ENCODE results near the gene MPP7.

Gene MPP7

GRCh38 chr10:28278842-28279241 lies 24.0 kb downstream of the MPP7 start:
- no peaks in the 10 kb centered on the region for H3K9me3 ChIP-seq (ENCODE audit: control insufficient read depth in 5 of 5, low read length in 5 of 5)
- H3K9ac ChIP-seq (ENCODE audit: low read length in 5 of 5) = no peak overlapping the region
- no peaks in the 10 kb centered on the region for H3K27me3 ChIP-seq (ENCODE audit: control insufficient read depth in 5 of 5, insufficient read depth in 4 of 5, low read length in 5 of 5)
- no peaks in the 10 kb centered on the region for H3K36me3 ChIP-seq (ENCODE audit: control insufficient read depth in 5 of 5, insufficient read depth in 5 of 5, low read length in 5 of 5)
- H3K4me1 ChIP-seq (ENCODE audit: control insufficient read depth in 5 of 5, insufficient read depth in 5 of 5, low read length in 5 of 5) = peaks cover 0 to 6% (median 0%) of the 10 kb centered on the region in 5 donors
- no peak overlapping the region for H3K27ac ChIP-seq (ENCODE audit: low read depth, low read length)
- no peak overlapping the region for H3K4me3 ChIP-seq (ENCODE audit: low read depth in 1 of 5, low read length in 5 of 5)

- no peaks in the 10 kb centered on the region for H3K27me3 ChIP-seq (ENCODE audit: control insufficient read depth in 5 of 5, insufficient read depth in 4 of 5, low read length in 5 of 5)
- peaks cover 0 to 6% (median 0%) of the 10 kb centered on the region in 5 donors for H3K4me1 ChIP-seq (ENCODE audit: control insufficient read depth in 5 of 5, insufficient read depth in 5 of 5, low read length in 5 of 5)
- no peaks in the 10 kb centered on the region for H3K9me3 ChIP-seq (ENCODE audit: control insufficient read depth in 5 of 5, low read length in 5 of 5)
- H3K9ac ChIP-seq (ENCODE audit: low read length in 5 of 5) = no peak overlapping the region
- no peak overlapping the region for H3K27ac ChIP-seq (ENCODE audit: low read depth, low read length)
- no peaks in the 10 kb centered on the region for H3K36me3 ChIP-seq (ENCODE audit: control insufficient read depth in 5 of 5, insufficient read depth in 5 of 5, low read length in 5 of 5)
- H3K4me3 ChIP-seq (ENCODE audit: low read depth in 1 of 5, low read length in 5 of 5) = no peak overlapping the region
Observed at GRCh38 chr10:28276384-28276783, 26.5 kb downstream of the MPP7 start.

GRCh38 chr10:28274475-28274874 lies 28.4 kb downstream of the MPP7 start:
- no peaks in the 10 kb centered on the region for H3K27me3 ChIP-seq (ENCODE audit: control insufficient read depth in 5 of 5, insufficient read depth in 4 of 5, low read length in 5 of 5)

GRCh38 chr10:28273343-28273742 lies 29.5 kb downstream of the MPP7 start:
- H3K9ac ChIP-seq (ENCODE audit: low read length in 5 of 5) = no peak overlapping the region
- no peak overlapping the region for H3K4me3 ChIP-seq (ENCODE audit: low read depth in 1 of 5, low read length in 5 of 5)
- H3K36me3 ChIP-seq (ENCODE audit: control insufficient read depth in 5 of 5, insufficient read depth in 5 of 5, low read length in 5 of 5) = no peaks in the 10 kb centered on the region
- peaks cover 0 to 2% (median 0%) of the 10 kb centered on the region in 5 donors for H3K4me1 ChIP-seq (ENCODE audit: control insufficient read depth in 5 of 5, insufficient read depth in 5 of 5, low read length in 5 of 5)
- H3K9me3 ChIP-seq (ENCODE audit: control insufficient read depth in 5 of 5, low read length in 5 of 5) = no peaks in the 10 kb centered on the region
- no peak overlapping the region for H3K27ac ChIP-seq (ENCODE audit: low read depth, low read length)
- H3K27me3 ChIP-seq (ENCODE audit: control insufficient read depth in 5 of 5, insufficient read depth in 4 of 5, low read length in 5 of 5) = no peaks in the 10 kb centered on the region

More at GRCh38 chr10:28274475-28274874, 28.4 kb downstream of the MPP7 start:
- Histone ChIP-seq H3K36me3 (ENCODE audit: control insufficient read depth in 5 of 5, insufficient read depth in 5 of 5, low read length in 5 of 5) (no peaks in the 10 kb centered on the region), H3K9me3 (ENCODE audit: control insufficient read depth in 5 of 5, low read length in 5 of 5) (no peaks in the 10 kb centered on the region), H3K4me1 (ENCODE audit: control insufficient read depth in 5 of 5, insufficient read depth in 5 of 5, low read length in 5 of 5) (peaks cover 0 to 2% (median 0%) of the 10 kb centered on the region in 5 donors), H3K27ac (ENCODE audit: low read depth, low read length) (no peak overlapping the region), H3K4me3 (ENCODE audit: low read depth in 1 of 5, low read length in 5 of 5) (no peak overlapping the region), H3K9ac (ENCODE audit: low read length in 5 of 5) (no peak overlapping the region)

- Histone ChIP-seq H3K9me3 (ENCODE audit: control insufficient read depth in 5 of 5, low read length in 5 of 5) (no peaks in the 10 kb centered on the region), H3K27ac (ENCODE audit: low read depth, low read length) (no peak overlapping the region), H3K4me3 (ENCODE audit: low read depth in 1 of 5, low read length in 5 of 5) (no peak overlapping the region), H3K27me3 (ENCODE audit: control insufficient read depth in 5 of 5, insufficient read depth in 4 of 5, low read length in 5 of 5) (no peaks in the 10 kb centered on the region), H3K9ac (ENCODE audit: low read length in 5 of 5) (no peak overlapping the region), H3K36me3 (ENCODE audit: control insufficient read depth in 5 of 5, insufficient read depth in 5 of 5, low read length in 5 of 5) (no peaks in the 10 kb centered on the region), H3K4me1 (ENCODE audit: control insufficient read depth in 5 of 5, insufficient read depth in 5 of 5, low read length in 5 of 5) (peaks cover 0 to 2% (median 0%) of the 10 kb centered on the region in 5 donors)
Observed at GRCh38 chr10:28269842-28270456, 32.9 kb downstream of the MPP7 start.

GRCh38 chr10:28266449-28267224 lies 36.2 kb downstream of the MPP7 start:
- no peak overlapping the region for H3K4me3 ChIP-seq (ENCODE audit: low read depth in 1 of 5, low read length in 5 of 5)
- H3K27ac ChIP-seq (ENCODE audit: low read depth, low read length) = no peak overlapping the region
- H3K9me3 ChIP-seq (ENCODE audit: control insufficient read depth in 5 of 5, low read length in 5 of 5) = no peaks in the 10 kb centered on the region
- H3K9ac ChIP-seq (ENCODE audit: low read length in 5 of 5) = no peak overlapping the region
- H3K4me1 ChIP-seq (ENCODE audit: control insufficient read depth in 5 of 5, insufficient read depth in 5 of 5, low read length in 5 of 5) = peaks cover 0 to 2% (median 0%) of the 10 kb centered on the region in 5 donors
- no peaks in the 10 kb centered on the region for H3K36me3 ChIP-seq (ENCODE audit: control insufficient read depth in 5 of 5, insufficient read depth in 5 of 5, low read length in 5 of 5)
- no peaks in the 10 kb centered on the region for H3K27me3 ChIP-seq (ENCODE audit: control insufficient read depth in 5 of 5, insufficient read depth in 4 of 5, low read length in 5 of 5)

GRCh38 chr10:28263136-28263857 lies 39.6 kb downstream of the MPP7 start:
- Histone ChIP-seq H3K27ac (ENCODE audit: low read depth, low read length) (no peak overlapping the region), H3K27me3 (ENCODE audit: control insufficient read depth in 5 of 5, insufficient read depth in 4 of 5, low read length in 5 of 5) (no peaks in the 10 kb centered on the region), H3K9me3 (ENCODE audit: control insufficient read depth in 5 of 5, low read length in 5 of 5) (no peaks in the 10 kb centered on the region), H3K9ac (ENCODE audit: low read length in 5 of 5) (no peak overlapping the region), H3K4me3 (ENCODE audit: low read depth in 1 of 5, low read length in 5 of 5) (no peak overlapping the region), H3K36me3 (ENCODE audit: control insufficient read depth in 5 of 5, insufficient read depth in 5 of 5, low read length in 5 of 5) (no peaks in the 10 kb centered on the region), H3K4me1 (ENCODE audit: control insufficient read depth in 5 of 5, insufficient read depth in 5 of 5, low read length in 5 of 5) (no peaks in the 10 kb centered on the region)

- Histone ChIP-seq H3K4me1 (ENCODE audit: control insufficient read depth in 5 of 5, insufficient read depth in 5 of 5, low read length in 5 of 5) (peaks cover 0 to 4% (median 0%) of the 10 kb centered on the region in 5 donors), H3K27ac (ENCODE audit: low read depth, low read length) (no peak overlapping the region), H3K4me3 (ENCODE audit: low read depth in 1 of 5, low read length in 5 of 5) (no peak overlapping the region), H3K9me3 (ENCODE audit: control insufficient read depth in 5 of 5, low read length in 5 of 5) (no peaks in the 10 kb centered on the region), H3K27me3 (ENCODE audit: control insufficient read depth in 5 of 5, insufficient read depth in 4 of 5, low read length in 5 of 5) (no peaks in the 10 kb centered on the region), H3K36me3 (ENCODE audit: control insufficient read depth in 5 of 5, insufficient read depth in 5 of 5, low read length in 5 of 5) (no peaks in the 10 kb centered on the region), H3K9ac (ENCODE audit: low read length in 5 of 5) (no peak overlapping the region)
Observed at GRCh38 chr10:28256776-28257175, 46.1 kb downstream of the MPP7 start.

GRCh38 chr10:28254290-28254985 lies 48.4 kb downstream of the MPP7 start:
- H3K4me3 ChIP-seq (ENCODE audit: low read depth in 1 of 5, low read length in 5 of 5) = no peak overlapping the region
- H3K9ac ChIP-seq (ENCODE audit: low read length in 5 of 5) = no peak overlapping the region
- H3K36me3 ChIP-seq (ENCODE audit: control insufficient read depth in 5 of 5, insufficient read depth in 5 of 5, low read length in 5 of 5) = no peaks in the 10 kb centered on the region
- no peak overlapping the region for H3K27ac ChIP-seq (ENCODE audit: low read depth, low read length)
- H3K4me1 ChIP-seq (ENCODE audit: control insufficient read depth in 5 of 5, insufficient read depth in 5 of 5, low read length in 5 of 5) = peaks cover 0 to 4% (median 0%) of the 10 kb centered on the region in 5 donors
- H3K27me3 ChIP-seq (ENCODE audit: control insufficient read depth in 5 of 5, insufficient read depth in 4 of 5, low read length in 5 of 5) = no peaks in the 10 kb centered on the region
- H3K9me3 ChIP-seq (ENCODE audit: control insufficient read depth in 5 of 5, low read length in 5 of 5) = no peaks in the 10 kb centered on the region

Data from subcutaneous abdominal adipose tissue (tissue), 5 donors.